ENCODE measurements around the gene SMIM12. TPM values are rescaled to one million over a fixed set of nuclear protein-coding genes. Genes with fewer than 3 reads are reported as not detected.

SMIM12 gene
- total RNA-seq, 1 donor from 2014 or later: 23.2 TPM

GRCh38 chr1:34899471-34899870 lies 39.9 kb upstream of the SMIM12 start:
- DNase-seq (ENCODE audit: low spot score in 2 of 2): no peak
- no peak overlapping the region for H3K4me3 ChIP-seq
- H3K9me3 ChIP-seq: no peaks in the 10 kb centered on the region
- no peaks in the 10 kb centered on the region for H3K36me3 ChIP-seq
- H3K27ac ChIP-seq: no peak overlapping the region
- no peaks in the 10 kb centered on the region for H3K27me3 ChIP-seq
- intact Hi-C loops (cut with DNase I): no loop called here
- no peak for TF ChIP-seq CTCF (IDR thresholded peaks at IDR 0.05)
- H3K4me1 ChIP-seq: no peaks in the 10 kb centered on the region

GRCh38 chr1:34898330-34898761 lies 38.8 kb upstream of the SMIM12 start:
- intact Hi-C loops (cut with DNase I): no loop called here
- H3K4me1 ChIP-seq: no peaks in the 10 kb centered on the region
- DNase-seq (ENCODE audit: low spot score in 2 of 2): no peak

DNA sequence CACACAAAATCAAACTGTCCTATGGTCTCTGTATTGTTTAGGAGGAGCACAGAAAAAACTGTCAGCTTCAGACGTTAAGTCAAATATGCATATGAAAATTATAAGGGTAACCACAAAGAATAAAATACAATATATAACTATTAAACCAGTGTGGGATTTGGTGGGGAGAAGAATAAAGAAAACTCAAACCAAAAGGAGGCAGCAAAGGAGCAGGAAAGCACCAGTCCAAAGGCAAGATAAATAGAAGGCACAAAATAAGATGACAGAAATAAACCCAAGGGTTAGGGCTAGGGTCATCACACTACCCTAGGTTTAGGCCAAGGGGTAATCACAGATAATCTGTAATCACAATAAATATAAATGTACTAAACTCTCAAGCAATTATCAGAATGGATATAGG lies 37.1 kb upstream of the SMIM12 start:
- Histone ChIP-seq H3K9me3 (peaks cover 0 to 18% of the 10 kb centered on the region in 2 donors), H3K4me3 (no peak overlapping the region), H3K4me1 (no peaks in the 10 kb centered on the region), H3K27ac (no peak overlapping the region), H3K27me3 (no peaks in the 10 kb centered on the region), H3K36me3 (no peaks in the 10 kb centered on the region)
- intact Hi-C loops (cut with DNase I): no loop called here
- DNase-seq (ENCODE audit: low spot score in 2 of 2): no peak
- no peak for TF ChIP-seq CTCF (IDR thresholded peaks at IDR 0.05)

More at GRCh38 chr1:34898330-34898761, 38.8 kb upstream of the SMIM12 start:
- H3K4me3 ChIP-seq: no peak overlapping the region
- peaks cover 0 to 6% of the 10 kb centered on the region in 2 donors for H3K9me3 ChIP-seq
- no peaks in the 10 kb centered on the region for H3K36me3 ChIP-seq
- TF ChIP-seq CTCF (IDR thresholded peaks at IDR 0.05): no peak
- no peak overlapping the region for H3K27ac ChIP-seq
- no peaks in the 10 kb centered on the region for H3K27me3 ChIP-seq

DNA sequence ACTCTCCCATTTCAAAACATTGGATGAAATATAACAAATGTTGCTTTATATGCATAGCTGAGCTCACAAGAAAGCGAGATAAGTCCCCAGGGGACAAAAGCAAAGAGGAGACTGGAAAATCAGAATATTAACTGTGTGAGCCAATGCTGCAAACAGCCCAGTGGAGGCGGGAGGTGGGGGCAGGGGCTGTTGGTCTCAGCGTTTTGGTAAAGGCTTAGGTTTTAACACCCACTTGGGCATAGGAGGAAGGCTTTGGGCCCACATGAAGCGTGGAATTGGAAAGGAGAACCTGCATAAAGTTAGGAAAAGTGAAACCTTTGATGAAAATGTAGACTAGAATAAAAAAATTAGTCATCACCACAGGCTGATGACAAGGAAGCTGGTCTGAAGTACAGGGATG lies 30.2 kb upstream of the SMIM12 start:
- H3K36me3 ChIP-seq: no peaks in the 10 kb centered on the region
- no peak overlapping the region for H3K27ac ChIP-seq
- no peak overlapping the region for H3K4me3 ChIP-seq
- H3K9me3 ChIP-seq: peaks cover 0 to 19% of the 10 kb centered on the region in 2 donors
- no peak for TF ChIP-seq CTCF (IDR thresholded peaks at IDR 0.05)
- intact Hi-C loops (cut with DNase I): no loop called here
- H3K4me1 ChIP-seq: peaks cover 0 to 6% of the 10 kb centered on the region in 2 donors
- peaks cover 12% of the 10 kb centered on the region for H3K27me3 ChIP-seq
- DNase-seq (ENCODE audit: low spot score in 2 of 2): no peak

GRCh38 chr1:34887593-34887992 lies 28.0 kb upstream of the SMIM12 start:
- peaks cover 12% of the 10 kb centered on the region for H3K27me3 ChIP-seq
- TF ChIP-seq CTCF (IDR thresholded peaks at IDR 0.05): no peak
- no peak overlapping the region for H3K4me3 ChIP-seq
- H3K4me1 ChIP-seq: peaks cover 0 to 6% of the 10 kb centered on the region in 2 donors
- no peak for DNase-seq (ENCODE audit: low spot score in 2 of 2)
- no peak overlapping the region for H3K27ac ChIP-seq
- H3K36me3 ChIP-seq: no peaks in the 10 kb centered on the region
- intact Hi-C loops (cut with DNase I): no loop called here
- H3K9me3 ChIP-seq: peaks cover 0 to 11% of the 10 kb centered on the region in 2 donors

All from ascending aorta (tissue), 2 donors.